H1 (cell line): ENCODE data around the gene GIMD1. TPM values are rescaled to one million over a fixed set of nuclear protein-coding genes. Genes with fewer than 3 reads are reported as not detected.

Experiments
- BACH1 ChIP-seq: IDR thresholded peaks from 2 replicates; pipeline ENCODE4 v1.6.1; 2012; ENCODE audit warnings: low read length, improper control_type of control experiment
- FOSL1 ChIP-seq: IDR thresholded peaks from 2 replicates; pipeline ENCODE4 v1.6.1; 2011; ENCODE audit warnings: mild to moderate bottlenecking, low read depth, low read length, moderate library complexity; ENCODE audit not compliant: insufficient read depth
- GABPA ChIP-seq: IDR thresholded peaks from 2 replicates; pipeline ENCODE4 v1.6.1; 2011; ENCODE audit warnings: mild to moderate bottlenecking, low read length, moderate library complexity, borderline replicate concordance; ENCODE audit not compliant: insufficient read depth
- JUN ChIP-seq: IDR thresholded peaks from 2 replicates; pipeline ENCODE4 v1.6.1; 2011; ENCODE audit warnings: low read depth, mild to moderate bottlenecking, improper control_type of control experiment, low read length
- SIN3A ChIP-seq, 2 experiments: IDR thresholded peaks in 1 of 2; conservative IDR thresholded peaks in 1 of 2; 2 replicates each; pipeline ENCODE4 v1.6.1; 2011 to 2012; ENCODE audit warnings: low read length in 2 of 2, improper control_type of control experiment in 1 of 2, low read depth in 1 of 2, mild to moderate bottlenecking in 1 of 2
- SIRT6 ChIP-seq: IDR thresholded peaks from one replicate; pipeline ENCODE4 v1.7.1; 2012; ENCODE audit warnings: low read length, inconsistent platforms
- SP4 ChIP-seq: IDR thresholded peaks from 2 replicates; pipeline ENCODE4 v1.6.1; 2012; ENCODE audit warnings: low read length, inconsistent platforms
- polyA plus RNA-seq, 7 experiments: library from polyadenylated mRNA; depleted of rRNA in 3 of 7; stranded (reverse) in 5 of 7; unstranded in 2 of 7; fragments of >200 nt in 5 of 7; fragments of 200-250 nt in 2 of 7; gene quantifications; 1 replicate in 5 of 7; 2 replicates in 1 of 7; 4 replicates in 1 of 7; pipeline versions ENCODE4 v1.2.1 to v1.2.3, GENCODE V29; 2011 to 2013; ENCODE audit warnings: missing spikeins in 2 of 7, mixed read lengths in 2 of 7
- total RNA-seq: library from RNA; stranded (reverse); fragmentation: NEBNext Ultra II Directional; extraction: Animal tissue kit (Norgen Biotek cat#: 25700); gene quantifications from 2 replicates; pipeline ENCODE4 v1.2.1, GENCODE V29; 2021
- TF ChIP-seq, protein P1 (sequence below): fragments of 300-600 bp; sonication (generic); IDR thresholded peaks from 2 replicates; pipeline ENCODE4 v1.7.1; 2012; ENCODE audit warnings: low read length, moderate library complexity, mild to moderate bottlenecking, inconsistent platforms; ENCODE audit not compliant: insufficient replicate concordance

The GIMD1 gene
- total and polyA plus RNA-seq, 2 of the 8 experiments (the other 6 are each of a cell fraction or from before 2014, with no cell fraction given): not detected

DNA sequence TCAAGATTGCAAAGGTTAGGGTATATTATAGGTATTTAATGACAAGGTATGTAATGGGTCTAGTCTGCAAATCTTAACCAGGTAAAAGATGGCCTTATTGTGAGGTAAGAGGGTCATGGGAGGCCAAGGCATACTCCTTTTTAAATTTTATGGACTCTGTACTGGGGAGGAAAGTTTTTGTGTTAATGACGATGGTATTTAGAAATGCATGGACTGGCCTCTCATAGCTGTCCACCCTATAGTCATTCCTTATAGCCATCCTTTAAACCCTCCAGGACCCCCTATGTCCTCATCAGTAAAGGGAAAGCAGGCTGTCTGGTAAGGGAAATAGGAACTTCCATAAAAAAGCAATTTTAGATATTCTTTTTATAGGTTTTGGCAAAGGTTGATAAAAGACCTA is 50.8 kb downstream of the GIMD1 start (continued):
- TF ChIP-seq, protein P1, sequence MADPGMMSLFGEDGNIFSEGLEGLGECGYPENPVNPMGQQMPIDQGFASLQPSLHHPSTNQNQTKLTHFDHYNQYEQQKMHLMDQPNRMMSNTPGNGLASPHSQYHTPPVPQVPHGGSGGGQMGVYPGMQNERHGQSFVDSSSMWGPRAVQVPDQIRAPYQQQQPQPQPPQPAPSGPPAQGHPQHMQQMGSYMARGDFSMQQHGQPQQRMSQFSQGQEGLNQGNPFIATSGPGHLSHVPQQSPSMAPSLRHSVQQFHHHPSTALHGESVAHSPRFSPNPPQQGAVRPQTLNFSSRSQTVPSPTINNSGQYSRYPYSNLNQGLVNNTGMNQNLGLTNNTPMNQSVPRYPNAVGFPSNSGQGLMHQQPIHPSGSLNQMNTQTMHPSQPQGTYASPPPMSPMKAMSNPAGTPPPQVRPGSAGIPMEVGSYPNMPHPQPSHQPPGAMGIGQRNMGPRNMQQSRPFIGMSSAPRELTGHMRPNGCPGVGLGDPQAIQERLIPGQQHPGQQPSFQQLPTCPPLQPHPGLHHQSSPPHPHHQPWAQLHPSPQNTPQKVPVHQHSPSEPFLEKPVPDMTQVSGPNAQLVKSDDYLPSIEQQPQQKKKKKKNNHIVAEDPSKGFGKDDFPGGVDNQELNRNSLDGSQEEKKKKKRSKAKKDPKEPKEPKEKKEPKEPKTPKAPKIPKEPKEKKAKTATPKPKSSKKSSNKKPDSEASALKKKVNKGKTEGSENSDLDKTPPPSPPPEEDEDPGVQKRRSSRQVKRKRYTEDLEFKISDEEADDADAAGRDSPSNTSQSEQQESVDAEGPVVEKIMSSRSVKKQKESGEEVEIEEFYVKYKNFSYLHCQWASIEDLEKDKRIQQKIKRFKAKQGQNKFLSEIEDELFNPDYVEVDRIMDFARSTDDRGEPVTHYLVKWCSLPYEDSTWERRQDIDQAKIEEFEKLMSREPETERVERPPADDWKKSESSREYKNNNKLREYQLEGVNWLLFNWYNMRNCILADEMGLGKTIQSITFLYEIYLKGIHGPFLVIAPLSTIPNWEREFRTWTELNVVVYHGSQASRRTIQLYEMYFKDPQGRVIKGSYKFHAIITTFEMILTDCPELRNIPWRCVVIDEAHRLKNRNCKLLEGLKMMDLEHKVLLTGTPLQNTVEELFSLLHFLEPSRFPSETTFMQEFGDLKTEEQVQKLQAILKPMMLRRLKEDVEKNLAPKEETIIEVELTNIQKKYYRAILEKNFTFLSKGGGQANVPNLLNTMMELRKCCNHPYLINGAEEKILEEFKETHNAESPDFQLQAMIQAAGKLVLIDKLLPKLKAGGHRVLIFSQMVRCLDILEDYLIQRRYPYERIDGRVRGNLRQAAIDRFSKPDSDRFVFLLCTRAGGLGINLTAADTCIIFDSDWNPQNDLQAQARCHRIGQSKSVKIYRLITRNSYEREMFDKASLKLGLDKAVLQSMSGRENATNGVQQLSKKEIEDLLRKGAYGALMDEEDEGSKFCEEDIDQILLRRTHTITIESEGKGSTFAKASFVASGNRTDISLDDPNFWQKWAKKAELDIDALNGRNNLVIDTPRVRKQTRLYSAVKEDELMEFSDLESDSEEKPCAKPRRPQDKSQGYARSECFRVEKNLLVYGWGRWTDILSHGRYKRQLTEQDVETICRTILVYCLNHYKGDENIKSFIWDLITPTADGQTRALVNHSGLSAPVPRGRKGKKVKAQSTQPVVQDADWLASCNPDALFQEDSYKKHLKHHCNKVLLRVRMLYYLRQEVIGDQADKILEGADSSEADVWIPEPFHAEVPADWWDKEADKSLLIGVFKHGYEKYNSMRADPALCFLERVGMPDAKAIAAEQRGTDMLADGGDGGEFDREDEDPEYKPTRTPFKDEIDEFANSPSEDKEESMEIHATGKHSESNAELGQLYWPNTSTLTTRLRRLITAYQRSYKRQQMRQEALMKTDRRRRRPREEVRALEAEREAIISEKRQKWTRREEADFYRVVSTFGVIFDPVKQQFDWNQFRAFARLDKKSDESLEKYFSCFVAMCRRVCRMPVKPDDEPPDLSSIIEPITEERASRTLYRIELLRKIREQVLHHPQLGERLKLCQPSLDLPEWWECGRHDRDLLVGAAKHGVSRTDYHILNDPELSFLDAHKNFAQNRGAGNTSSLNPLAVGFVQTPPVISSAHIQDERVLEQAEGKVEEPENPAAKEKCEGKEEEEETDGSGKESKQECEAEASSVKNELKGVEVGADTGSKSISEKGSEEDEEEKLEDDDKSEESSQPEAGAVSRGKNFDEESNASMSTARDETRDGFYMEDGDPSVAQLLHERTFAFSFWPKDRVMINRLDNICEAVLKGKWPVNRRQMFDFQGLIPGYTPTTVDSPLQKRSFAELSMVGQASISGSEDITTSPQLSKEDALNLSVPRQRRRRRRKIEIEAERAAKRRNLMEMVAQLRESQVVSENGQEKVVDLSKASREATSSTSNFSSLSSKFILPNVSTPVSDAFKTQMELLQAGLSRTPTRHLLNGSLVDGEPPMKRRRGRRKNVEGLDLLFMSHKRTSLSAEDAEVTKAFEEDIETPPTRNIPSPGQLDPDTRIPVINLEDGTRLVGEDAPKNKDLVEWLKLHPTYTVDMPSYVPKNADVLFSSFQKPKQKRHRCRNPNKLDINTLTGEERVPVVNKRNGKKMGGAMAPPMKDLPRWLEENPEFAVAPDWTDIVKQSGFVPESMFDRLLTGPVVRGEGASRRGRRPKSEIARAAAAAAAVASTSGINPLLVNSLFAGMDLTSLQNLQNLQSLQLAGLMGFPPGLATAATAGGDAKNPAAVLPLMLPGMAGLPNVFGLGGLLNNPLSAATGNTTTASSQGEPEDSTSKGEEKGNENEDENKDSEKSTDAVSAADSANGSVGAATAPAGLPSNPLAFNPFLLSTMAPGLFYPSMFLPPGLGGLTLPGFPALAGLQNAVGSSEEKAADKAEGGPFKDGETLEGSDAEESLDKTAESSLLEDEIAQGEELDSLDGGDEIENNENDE: no peak
- no peak for TF ChIP-seq SIRT6
- TF ChIP-seq BACH1: no peak
- no peak for TF ChIP-seq SP4
- TF ChIP-seq JUN: no peak
- no peak for TF ChIP-seq FOSL1
- TF ChIP-seq SIN3A (conservative IDR thresholded peaks at IDR 0.05 in 1 of 2, IDR thresholded peaks at IDR 0.05 in 1 of 2; ENCODE audit: low read depth in 1 of 2, low read length in 2 of 2): no peak
- no peak for TF ChIP-seq GABPA
